HCT116 (cell line): ENCODE results near the gene SEC24C. TPM values are rescaled to one million over a fixed set of nuclear protein-coding genes. Genes with fewer than 3 reads are reported as not detected.

Experiments used
- ATAC-seq: fragments of 200-7000 bp; cut with Tn5 transposase; 2 replicates; pipeline ENCODE4 v1.9.1; 2020; ENCODE audit warnings: mild to moderate bottlenecking, moderate library complexity
- BruUV-seq: library from RNA; stranded (reverse); fragments of 400-500 nt; replicated peaks from 2 replicates; lab custom pipeline; 2021; lab: Mats Ljungman, UMichigan
- CTCF ChIA-PET: fragments of 300-600 bp; sonication (Branson Sonifier 250); formaldehyde crosslinking; loops from one replicate; lab custom pipeline; 2021; ENCODE audit warnings: antibody characterized with exemption; lab: Charles Lee
- POLR2A ChIA-PET: fragments of 300-600, 350-600 bp; sonication (Branson Sonifier 250); formaldehyde crosslinking; loops from one replicate; lab custom pipeline; 2021; ENCODE audit warnings: antibody characterized with exemption; lab: Charles Lee
- RAD21 ChIA-PET, 2 experiments: fragments of 300-600 bp; sonication (Branson Sonifier 250); formaldehyde crosslinking; loops; one replicate each; lab custom pipeline; 2023; ENCODE audit warnings: low total read pairs in 2 of 2; ENCODE audit not compliant: uncharacterized antibody in 2 of 2, unreplicated experiment in 2 of 2, low non-redundant PET in 1 of 2; lab: Charles Lee
- DNase-seq: peaks from one replicate; pipeline ENCODE4 v3.0.0-alpha.2; 2010; ENCODE audit warnings: low read depth, low spot score
- H2AFZ ChIP-seq: fragments of 200-600 bp; shearing (Covaris generic), sonication (generic); 2 replicates; pipeline ENCODE4 v1.6.1; 2017; ENCODE audit warnings: low read depth, mixed run types, mixed read lengths, antibody characterized with exemption, low read length; ENCODE audit not compliant: poor library complexity, severe bottlenecking
- H3K27ac ChIP-seq: 2 replicates; pipeline ENCODE4 v1.5.1; 2012; ENCODE audit warnings: low read depth, low read length
- H3K27me3 ChIP-seq: fragments of 200-600 bp; sonication (generic); 2 replicates; pipeline ENCODE4 v1.6.1; 2016; ENCODE audit warnings: mixed run types, low read length, mixed read lengths; ENCODE audit not compliant: insufficient read depth
- H3K36me3 ChIP-seq, 2 experiments: fragments of 200-500 bp in 1 of 2; fragments of 200-600 bp in 1 of 2; sonication (Bioruptor generic) in 1 of 2; sonication (generic) in 1 of 2; 2 replicates each; pipeline versions ENCODE4 v1.5.1 to v1.6.1; 2014 to 2016; ENCODE audit warnings: low read length in 2 of 2, inconsistent platforms in 1 of 2, mixed read lengths in 1 of 2, mixed run types in 1 of 2; ENCODE audit not compliant: insufficient read depth in 2 of 2, control insufficient read depth in 1 of 2
- H3K4me1 ChIP-seq, 2 experiments: fragments of 200-600 bp in 1 of 2; sonication (generic) in 1 of 2; 2 replicates each; pipeline versions ENCODE4 v1.5.1 to v1.6.1; 2012 to 2017; ENCODE audit warnings: low read length in 2 of 2, inconsistent platforms in 1 of 2, mild to moderate bottlenecking in 1 of 2, mixed read lengths in 1 of 2, mixed run types in 1 of 2, moderate library complexity in 1 of 2; ENCODE audit not compliant: insufficient read depth in 2 of 2, control insufficient read depth in 1 of 2
- H3K4me2 ChIP-seq: fragments of 200-600 bp; sonication (generic); 2 replicates; pipeline ENCODE4 v1.6.1; 2017; ENCODE audit warnings: mixed run types, low read length, mixed read lengths
- H3K4me3 ChIP-seq, 2 experiments: fragments of 200-600 bp in 1 of 2; sonication (generic) in 1 of 2; replicated peaks in 1 of 2; 2 replicates each; pipeline ENCODE4 v1.5.1; 2011 to 2016; ENCODE audit warnings: low read length in 2 of 2, control low read depth in 1 of 2, low read depth in 1 of 2, mild to moderate bottlenecking in 1 of 2, mixed read lengths in 1 of 2, mixed run types in 1 of 2
- H3K79me2 ChIP-seq: fragments of 200-600 bp; sonication (generic); 2 replicates; pipeline ENCODE4 v1.6.1; 2017; ENCODE audit warnings: mild to moderate bottlenecking, mixed run types, low read length, moderate library complexity, mixed read lengths; ENCODE audit not compliant: insufficient read depth
- H3K9ac ChIP-seq: fragments of 200-600 bp; sonication (generic); 2 replicates; pipeline ENCODE4 v1.6.1; 2016; ENCODE audit warnings: low read length, mixed read lengths
- H3K9me2 ChIP-seq: fragments of 200-600 bp; sonication (generic), shearing (Covaris generic); 2 replicates; pipeline ENCODE4 v1.6.1; 2017; ENCODE audit warnings: mixed run types, mild to moderate bottlenecking, moderate library complexity; ENCODE audit not compliant: insufficient read depth
- H3K9me3 ChIP-seq, 2 experiments: fragments of 200-500 bp in 1 of 2; fragments of 200-600 bp in 1 of 2; sonication (Bioruptor generic) in 1 of 2; sonication (generic) in 1 of 2; 2 replicates each; pipeline ENCODE4 v1.6.1; 2014 to 2017; ENCODE audit warnings: low read length in 2 of 2, mixed read lengths in 2 of 2, inconsistent platforms in 1 of 2, low read depth in 1 of 2, mild to moderate bottlenecking in 1 of 2, mixed run types in 1 of 2, moderate library complexity in 1 of 2; ENCODE audit not compliant: control insufficient read depth in 1 of 2, insufficient read depth in 1 of 2
- H4K20me1 ChIP-seq: fragments of 200-600 bp; sonication (generic), shearing (Covaris generic); 2 replicates; pipeline ENCODE4 v1.6.1; 2017; ENCODE audit warnings: mixed run types, mild to moderate bottlenecking, moderate library complexity; ENCODE audit not compliant: insufficient read depth
- ATF3 ChIP-seq: IDR thresholded peaks from 2 replicates; pipeline ENCODE4 v1.6.1; 2012
- CBX3 ChIP-seq: IDR thresholded peaks from 2 replicates; pipeline ENCODE4 v1.6.1; 2012; ENCODE audit warnings: low read depth
- CTCF ChIP-seq, 3 experiments: fragments of 200-600 bp in 1 of 3; sonication (generic) in 1 of 3; IDR thresholded peaks in 2 of 3; conservative IDR thresholded peaks in 1 of 3; 2 replicates each; pipeline ENCODE4 v1.5.1; 2012 to 2017; ENCODE audit warnings: low read depth in 2 of 3, low read length in 2 of 3, antibody characterized with exemption in 1 of 3, borderline replicate concordance in 1 of 3, control low read depth in 1 of 3, mild to moderate bottlenecking in 1 of 3, mixed read lengths in 1 of 3, mixed run types in 1 of 3, moderate library complexity in 1 of 3; ENCODE audit not compliant: insufficient read depth in 1 of 3
- ELF1 ChIP-seq: IDR thresholded peaks from 2 replicates; pipeline ENCODE4 v1.6.1; 2012; ENCODE audit warnings: low read depth, borderline replicate concordance
- EZH2 ChIP-seq: fragments of 200-600 bp; sonication (generic); IDR thresholded peaks from 2 replicates; pipeline ENCODE4 v1.6.1; 2017; ENCODE audit warnings: antibody characterized with exemption, mixed run types
- EZH2phosphoT487 ChIP-seq: fragments of 200-600 bp; IDR thresholded peaks from 2 replicates; pipeline ENCODE4 v1.6.1; 2018; ENCODE audit warnings: antibody characterized with exemption, borderline replicate concordance
- FOSL1 ChIP-seq: IDR thresholded peaks from 2 replicates; pipeline ENCODE4 v1.6.1; 2012; ENCODE audit warnings: low read depth
- POLR2AphosphoS5 ChIP-seq: IDR thresholded peaks from 2 replicates; pipeline ENCODE4 v1.6.1; 2011; ENCODE audit warnings: mild to moderate bottlenecking, low read depth, low read length, moderate library complexity
- RAD21 ChIP-seq: IDR thresholded peaks from 2 replicates; pipeline ENCODE4 v1.6.1; 2012; ENCODE audit warnings: low read depth, mild to moderate bottlenecking
- REST ChIP-seq: IDR thresholded peaks from 2 replicates; pipeline ENCODE4 v1.6.1; 2012; ENCODE audit warnings: low read depth
- SP1 ChIP-seq: IDR thresholded peaks from 2 replicates; pipeline ENCODE4 v1.6.1; 2012; ENCODE audit warnings: low read depth
- SRF ChIP-seq: IDR thresholded peaks from 2 replicates; pipeline ENCODE4 v1.6.1; 2012; ENCODE audit warnings: low read depth
- TCF7L2 ChIP-seq: IDR thresholded peaks from 2 replicates; pipeline ENCODE4 v1.7.0; 2011; ENCODE audit warnings: borderline replicate concordance, inconsistent platforms; ENCODE audit not compliant: insufficient read depth, insufficient read length; ENCODE audit errors: extremely low read depth
- YY1 ChIP-seq: IDR thresholded peaks from 2 replicates; pipeline ENCODE4 v1.6.1; 2011; ENCODE audit warnings: low read length, low read depth, moderate library complexity, mild to moderate bottlenecking; ENCODE audit not compliant: insufficient replicate concordance; ENCODE audit errors: extremely low read depth
- ZBTB33 ChIP-seq: IDR thresholded peaks from 2 replicates; pipeline ENCODE4 v1.6.1; 2011; ENCODE audit warnings: mild to moderate bottlenecking, low read length, moderate library complexity; ENCODE audit not compliant: insufficient replicate concordance; ENCODE audit errors: extremely low read depth
- ZFX ChIP-seq: fragments of 450-650 bp; IDR thresholded peaks from 2 replicates; pipeline ENCODE4 v1.6.1; 2017
- intact Hi-C: fragments of 100-400 bp; cut with micrococcal nuclease; formaldehyde crosslinking; loops from 2 replicates; pipeline ENCODE4 v1.10.0; 2022
- total RNA-seq: library from RNA; stranded (reverse); gene quantifications from one replicate; pipeline ENCODE4 v1.2.1, GENCODE V29; 2021; ENCODE audit not compliant: unreplicated experiment

Gene SEC24C
- total RNA-seq, 1 experiment from 2014 or later: 60.9 TPM

- RAD21 ChIA-PET: interaction anchor here in 1 of 2 experiments (1.2 kb wide), 1 partner anchor 9 kb away, joined by 4 read pairs; no protein-coding TSS in a partner anchor
- peaks cover 9 to 25% of the 10 kb centered on the region in 2 experiments for H3K4me1 ChIP-seq
- H3K27ac ChIP-seq: peak overlapping the region; percentile 97
- peaks cover 25 to 39% of the 10 kb centered on the region in 2 experiments for H3K36me3 ChIP-seq
- peak overlapping the region; percentile 48 for H2AFZ ChIP-seq
- H3K9me3 ChIP-seq: no peaks in the 10 kb centered on the region
- CTCF ChIA-PET: interaction anchor here (0.7 to 1.8 kb wide), 4 partner anchors 9 to 107 kb away, joined by 3 to 7 read pairs (median 3); partner anchors contain the start of genes CHCHD1 and SEC24C
- H3K4me3 ChIP-seq: peak overlapping the region; percentile 66 to 83
- no TSS peak for BruUV-seq
- peak; percentile 82 for ATAC-seq
- peak overlapping the region; percentile 86 for H3K9ac ChIP-seq
- no peaks in the 10 kb centered on the region for H4K20me1 ChIP-seq
- H3K79me2 ChIP-seq: peaks cover 43% of the 10 kb centered on the region
- POLR2A ChIA-PET: interaction anchor here (1.0 to 2.5 kb wide), 6 partner anchors 9 to 107 kb away, joined by 3 to 27 read pairs (median 4); partner anchors contain the start of genes CHCHD1 and SEC24C
- no peaks in the 10 kb centered on the region for H3K9me2 ChIP-seq
- intact Hi-C loops: loop anchor here (1.0 to 5.0 kb wide), 2 partner anchors 9 to 105 kb away; no protein-coding TSS in a partner anchor
- peak; percentile 52 for DNase-seq
- H3K4me2 ChIP-seq: peak overlapping the region; percentile 77
- no peaks in the 10 kb centered on the region for H3K27me3 ChIP-seq
- no peak; a peak in 1 of 6 replicates for TF ChIP-seq CTCF (IDR thresholded peaks at IDR 0.05 in 2 of 3, conservative IDR thresholded peaks at IDR 0.05 in 1 of 3; ENCODE audit: borderline replicate concordance in 1 of 3, insufficient read depth in 1 of 3, low read depth in 2 of 3, low read length in 2 of 3)
- no peak for TF ChIP-seq TCF7L2
- peak; percentile 75 for TF ChIP-seq YY1
- TF ChIP-seq ZFX: peak; percentile 46; the same call in 1 of the 2 replicates
- TF ChIP-seq ATF3: no peak
- no peak for TF ChIP-seq EZH2
- peak; percentile 88 for TF ChIP-seq POLR2AphosphoS5
- TF ChIP-seq SP1: peak; percentile 34
- TF ChIP-seq CBX3: peak; percentile 70
- no peak for TF ChIP-seq ZBTB33
- no peak for TF ChIP-seq EZH2phosphoT487
- TF ChIP-seq REST: no peak
- no peak; the same call in 1 of the 2 replicates for TF ChIP-seq ELF1
- TF ChIP-seq SRF: no peak; the same call in 1 of the 2 replicates
- no peak; the same call in 1 of the 2 replicates for TF ChIP-seq FOSL1
- 0 out of 2 replicates have a peak, but pooled peaks have one; percentile 24 for TF ChIP-seq RAD21
Measured at GRCh38 chr10:73772281-73773151, 28.3 kb downstream of the SEC24C start.
